Karpas-422 (cell line): ENCODE results near the gene LGR4. TPM values are rescaled to one million over a fixed set of nuclear protein-coding genes. Genes with fewer than 3 reads are reported as not detected.

ENCODE experiments used
- DNase-seq: peaks from one replicate; pipeline ENCODE4 v3.0.0-alpha.2; 2015
- H2AFZ ChIP-seq: fragments of 200-600 bp; sonication (generic); 2 replicates; pipeline ENCODE4 v1.6.1; 2014; ENCODE audit warnings: antibody characterized with exemption, low read length, mixed read lengths
- H3K27ac ChIP-seq: fragments of 200-600 bp; sonication (generic); 2 replicates; pipeline ENCODE4 v1.5.1; 2014; ENCODE audit warnings: mild to moderate bottlenecking, low read length, moderate library complexity
- H3K27me3 ChIP-seq: fragments of 200-600 bp; sonication (generic); 2 replicates; pipeline ENCODE4 v1.6.1; 2014; ENCODE audit warnings: low read length, mixed read lengths
- H3K36me3 ChIP-seq: fragments of 200-600 bp; sonication (generic); 2 replicates; pipeline ENCODE4 v1.6.1; 2014; ENCODE audit warnings: low read length, mixed read lengths; ENCODE audit not compliant: insufficient read depth
- H3K4me1 ChIP-seq: fragments of 200-600 bp; sonication (generic); 2 replicates; pipeline ENCODE4 v1.6.1; 2014; ENCODE audit warnings: mild to moderate bottlenecking, low read length, mixed read lengths
- H3K4me2 ChIP-seq: fragments of 200-600 bp; sonication (generic); 2 replicates; pipeline ENCODE4 v1.6.1; 2014; ENCODE audit warnings: low read length, low read depth, mild to moderate bottlenecking; ENCODE audit not compliant: poor library complexity, severe bottlenecking
- H3K4me3 ChIP-seq: fragments of 200-600 bp; sonication (generic); 2 replicates; pipeline ENCODE4 v1.5.1; 2014; ENCODE audit warnings: mild to moderate bottlenecking, antibody characterized with exemption, low read length, mixed read lengths
- H3K79me2 ChIP-seq: fragments of 200-600 bp; sonication (generic); 2 replicates; pipeline ENCODE4 v1.6.1; 2014; ENCODE audit warnings: mild to moderate bottlenecking, low read length, mixed read lengths
- H3K9ac ChIP-seq: fragments of 200-600 bp; sonication (generic); 2 replicates; pipeline ENCODE4 v1.6.0; 2014; ENCODE audit warnings: low read length
- H3K9me2 ChIP-seq: fragments of 200-600 bp; sonication (generic), shearing (Covaris generic); replicated peaks from 2 replicates; pipeline ENCODE4 v1.6.0; 2014; ENCODE audit warnings: mild to moderate bottlenecking, low read length, moderate library complexity; ENCODE audit not compliant: insufficient read depth
- H3K9me3 ChIP-seq: fragments of 300-700, 200-600 bp; sonication (generic); 2 replicates; pipeline ENCODE4 v1.6.1; 2014; ENCODE audit warnings: low read length, mixed read lengths
- H4K20me1 ChIP-seq: fragments of 200-600 bp; sonication (generic); 2 replicates; pipeline ENCODE4 v1.6.1; 2014; ENCODE audit warnings: mild to moderate bottlenecking, antibody characterized with exemption, low read length, low read depth; ENCODE audit not compliant: insufficient read depth
- total RNA-seq: library from RNA; depleted of rRNA; stranded (reverse); fragments of >200 nt; shearing (Covaris generic); gene quantifications from 2 replicates; pipeline ENCODE4 v1.2.3, GENCODE V29; 2014; ENCODE audit warnings: low replicate concordance

Gene LGR4
- total RNA-seq, 1 experiment from 2014 or later: 0.04 TPM

GRCh38 chr11:27468209-27468994, 4.2 kb downstream of the LGR4 start:
- no peak for DNase-seq

GRCh38 chr11:27467181-27467913, 5.2 kb downstream of the LGR4 start:
- H3K36me3 ChIP-seq: no peaks in the 10 kb centered on the region
- H3K27me3 ChIP-seq: no peaks in the 10 kb centered on the region
- no peak overlapping the region for H2AFZ ChIP-seq
- DNase-seq: no peak
- H3K4me1 ChIP-seq: no peaks in the 10 kb centered on the region; the same call in 1 of the 2 replicates
- no peak overlapping the region for H3K4me2 ChIP-seq
- no peaks in the 10 kb centered on the region for H3K9me2 ChIP-seq
- H3K9me3 ChIP-seq: no peaks in the 10 kb centered on the region
- H4K20me1 ChIP-seq: no peaks in the 10 kb centered on the region
- no peak overlapping the region for H3K9ac ChIP-seq
- H3K27ac ChIP-seq: no peak overlapping the region
- no peaks in the 10 kb centered on the region for H3K79me2 ChIP-seq
- no peak overlapping the region for H3K4me3 ChIP-seq

More at GRCh38 chr11:27468209-27468994, 4.2 kb downstream of the LGR4 start:
- no peaks in the 10 kb centered on the region; the same call in 1 of the 2 replicates for H3K4me1 ChIP-seq
- no peaks in the 10 kb centered on the region for H3K36me3 ChIP-seq
- no peaks in the 10 kb centered on the region for H3K79me2 ChIP-seq
- no peaks in the 10 kb centered on the region for H3K9me3 ChIP-seq
- H4K20me1 ChIP-seq: no peaks in the 10 kb centered on the region
- H2AFZ ChIP-seq: no peak overlapping the region
- no peaks in the 10 kb centered on the region for H3K27me3 ChIP-seq
- H3K4me2 ChIP-seq: no peak overlapping the region
- no peak overlapping the region for H3K9ac ChIP-seq
- H3K27ac ChIP-seq: no peak overlapping the region
- no peaks in the 10 kb centered on the region for H3K9me2 ChIP-seq
- no peak overlapping the region for H3K4me3 ChIP-seq

- no peaks in the 10 kb centered on the region for H4K20me1 ChIP-seq
- no peaks in the 10 kb centered on the region for H3K27me3 ChIP-seq
- no peak overlapping the region for H3K27ac ChIP-seq
- DNase-seq: no peak
- no peak overlapping the region for H3K4me2 ChIP-seq
- H3K4me1 ChIP-seq: no peaks in the 10 kb centered on the region; the same call in 1 of the 2 replicates
- no peak overlapping the region for H3K9ac ChIP-seq
- no peak overlapping the region for H3K4me3 ChIP-seq
- H3K9me2 ChIP-seq: no peaks in the 10 kb centered on the region
- H3K9me3 ChIP-seq: no peaks in the 10 kb centered on the region
- H3K36me3 ChIP-seq: no peaks in the 10 kb centered on the region
- no peaks in the 10 kb centered on the region for H3K79me2 ChIP-seq
- H2AFZ ChIP-seq: no peak overlapping the region
These were observed 6.2 kb downstream of the LGR4 start for GRCh38 chr11:27466363-27466762.

DNA sequence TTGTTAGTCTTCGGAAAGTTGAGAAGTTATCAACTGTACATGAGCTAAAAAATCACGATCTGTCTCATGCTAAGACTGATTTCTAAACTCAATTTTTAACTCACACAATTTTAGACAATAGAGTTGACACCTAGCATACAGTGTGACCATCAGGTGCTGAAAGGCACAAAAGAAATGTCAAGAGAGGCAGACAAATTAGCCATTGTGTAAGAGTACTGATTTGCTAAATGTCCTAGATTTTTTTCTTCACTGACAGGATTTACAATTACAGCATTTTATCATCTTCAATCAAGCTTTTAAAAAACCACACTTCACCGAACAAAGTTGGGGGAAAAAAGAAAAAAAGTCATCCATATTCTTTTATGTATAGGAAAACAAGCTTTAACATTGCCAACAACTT, 7.0 kb downstream of the LGR4 start:
- H3K79me2 ChIP-seq: no peaks in the 10 kb centered on the region
- H3K4me3 ChIP-seq: no peak overlapping the region
- H3K27me3 ChIP-seq: no peaks in the 10 kb centered on the region

GRCh38 chr11:27464909-27465308, 7.7 kb downstream of the LGR4 start:
- no peak for DNase-seq
- Histone ChIP-seq H3K9me3 (no peaks in the 10 kb centered on the region), H3K79me2 (no peaks in the 10 kb centered on the region), H3K4me3 (no peak overlapping the region), H2AFZ (no peak overlapping the region), H4K20me1 (no peaks in the 10 kb centered on the region), H3K27ac (no peak overlapping the region), H3K27me3 (no peaks in the 10 kb centered on the region), H3K9ac (no peak overlapping the region), H3K9me2 (no peaks in the 10 kb centered on the region), H3K4me2 (no peak overlapping the region), H3K36me3 (no peaks in the 10 kb centered on the region), H3K4me1 (no peaks in the 10 kb centered on the region; the same call in 1 of the 2 replicates)

More for the DNA sequence above, 7.0 kb downstream of the LGR4 start:
- no peaks in the 10 kb centered on the region for H3K9me3 ChIP-seq
- DNase-seq: no peak
- no peaks in the 10 kb centered on the region for H3K9me2 ChIP-seq
- no peaks in the 10 kb centered on the region; the same call in 1 of the 2 replicates for H3K4me1 ChIP-seq
- no peak overlapping the region for H3K4me2 ChIP-seq
- H3K36me3 ChIP-seq: no peaks in the 10 kb centered on the region
- no peak overlapping the region for H2AFZ ChIP-seq
- no peak overlapping the region for H3K9ac ChIP-seq
- no peaks in the 10 kb centered on the region for H4K20me1 ChIP-seq
- H3K27ac ChIP-seq: no peak overlapping the region

- Histone ChIP-seq H4K20me1 (no peaks in the 10 kb centered on the region), H3K36me3 (no peaks in the 10 kb centered on the region), H3K27me3 (no peaks in the 10 kb centered on the region), H3K79me2 (no peaks in the 10 kb centered on the region), H3K9ac (no peak overlapping the region), H3K9me2 (no peaks in the 10 kb centered on the region), H2AFZ (no peak overlapping the region), H3K9me3 (no peaks in the 10 kb centered on the region), H3K4me1 (no peaks in the 10 kb centered on the region), H3K4me3 (no peak overlapping the region), H3K4me2 (no peak overlapping the region), H3K27ac (no peak overlapping the region)
- DNase-seq: no peak
These were observed 8.3 kb downstream of the LGR4 start for GRCh38 chr11:27464289-27464696.

GRCh38 chr11:27462543-27462942, 10.0 kb downstream of the LGR4 start:
- no peaks in the 10 kb centered on the region for H3K79me2 ChIP-seq
- no peaks in the 10 kb centered on the region for H3K36me3 ChIP-seq
- H4K20me1 ChIP-seq: no peaks in the 10 kb centered on the region
- no peak for DNase-seq
- H3K27me3 ChIP-seq: no peaks in the 10 kb centered on the region
- no peaks in the 10 kb centered on the region for H3K9me3 ChIP-seq
- no peaks in the 10 kb centered on the region for H3K4me1 ChIP-seq
- no peaks in the 10 kb centered on the region for H3K9me2 ChIP-seq
- no peak overlapping the region for H3K4me3 ChIP-seq
- no peak overlapping the region for H3K9ac ChIP-seq
- H3K4me2 ChIP-seq: no peak overlapping the region
- H2AFZ ChIP-seq: no peak overlapping the region
- no peak overlapping the region for H3K27ac ChIP-seq

DNA sequence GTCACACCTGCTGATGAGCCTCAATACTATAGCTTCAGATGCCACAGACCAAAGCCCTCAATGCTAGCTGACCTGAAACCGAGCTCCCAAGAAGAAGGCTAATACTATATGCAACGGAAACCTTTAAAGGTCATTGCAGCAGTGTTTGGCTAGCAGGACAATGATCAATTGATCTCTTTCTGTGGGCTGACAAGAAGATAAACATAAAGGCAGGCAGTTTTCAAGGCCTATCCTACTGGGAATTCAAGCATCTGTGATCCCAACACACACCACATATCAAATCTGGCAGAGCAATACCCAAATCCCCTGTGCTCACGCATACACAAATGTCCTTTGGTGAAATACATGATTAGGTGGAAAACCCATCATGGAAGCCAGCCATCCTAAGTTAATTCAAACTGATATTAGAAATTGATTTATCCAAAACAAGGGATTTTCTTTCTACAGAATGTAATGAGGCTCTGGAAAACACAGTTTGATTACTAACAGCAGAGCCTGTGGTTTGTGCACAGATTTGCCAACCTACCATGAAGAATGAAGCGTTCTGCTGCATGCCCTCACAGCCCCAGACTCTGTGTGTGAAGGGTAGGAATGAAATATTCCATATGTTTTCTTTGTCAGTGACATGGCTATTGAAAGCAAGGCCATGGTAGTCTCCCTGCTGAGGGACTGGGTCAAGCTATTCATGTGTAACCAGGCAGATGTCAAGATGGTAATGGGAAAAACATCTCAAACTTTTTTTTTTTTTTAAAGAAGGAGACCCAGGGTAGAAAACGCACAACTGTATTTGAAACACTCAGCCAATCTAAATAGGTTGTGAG, 12.2 kb downstream of the LGR4 start:
- no peaks in the 10 kb centered on the region for H3K4me1 ChIP-seq
- H3K27me3 ChIP-seq: no peaks in the 10 kb centered on the region
- no peak for DNase-seq
- H3K9me2 ChIP-seq: no peaks in the 10 kb centered on the region
- H2AFZ ChIP-seq: no peak overlapping the region
- H3K36me3 ChIP-seq: no peaks in the 10 kb centered on the region
- no peak overlapping the region for H3K4me2 ChIP-seq
- H3K9ac ChIP-seq: no peak overlapping the region
- no peak overlapping the region for H3K27ac ChIP-seq
- H3K79me2 ChIP-seq: no peaks in the 10 kb centered on the region
- H3K4me3 ChIP-seq: no peak overlapping the region
- no peaks in the 10 kb centered on the region for H3K9me3 ChIP-seq
- H4K20me1 ChIP-seq: no peaks in the 10 kb centered on the region
